ENCODE results near the gene MGAT1.
"Not testable (repeated sequence)": the region's sequence is repeated elsewhere in the genome, so short reads cannot be mapped to it uniquely, and the experiment has no call there.

The MGAT1 gene

GRCh38 chr5:180803181-180804128 is 849 bp upstream of the MGAT1 start:
- DNase-seq, result peak; percentile 41 to 97 (median 76)

- no peak for DNase-seq
These were observed 846 bp downstream of the MGAT1 start for GRCh38 chr5:180801596-180802324.

DNA sequence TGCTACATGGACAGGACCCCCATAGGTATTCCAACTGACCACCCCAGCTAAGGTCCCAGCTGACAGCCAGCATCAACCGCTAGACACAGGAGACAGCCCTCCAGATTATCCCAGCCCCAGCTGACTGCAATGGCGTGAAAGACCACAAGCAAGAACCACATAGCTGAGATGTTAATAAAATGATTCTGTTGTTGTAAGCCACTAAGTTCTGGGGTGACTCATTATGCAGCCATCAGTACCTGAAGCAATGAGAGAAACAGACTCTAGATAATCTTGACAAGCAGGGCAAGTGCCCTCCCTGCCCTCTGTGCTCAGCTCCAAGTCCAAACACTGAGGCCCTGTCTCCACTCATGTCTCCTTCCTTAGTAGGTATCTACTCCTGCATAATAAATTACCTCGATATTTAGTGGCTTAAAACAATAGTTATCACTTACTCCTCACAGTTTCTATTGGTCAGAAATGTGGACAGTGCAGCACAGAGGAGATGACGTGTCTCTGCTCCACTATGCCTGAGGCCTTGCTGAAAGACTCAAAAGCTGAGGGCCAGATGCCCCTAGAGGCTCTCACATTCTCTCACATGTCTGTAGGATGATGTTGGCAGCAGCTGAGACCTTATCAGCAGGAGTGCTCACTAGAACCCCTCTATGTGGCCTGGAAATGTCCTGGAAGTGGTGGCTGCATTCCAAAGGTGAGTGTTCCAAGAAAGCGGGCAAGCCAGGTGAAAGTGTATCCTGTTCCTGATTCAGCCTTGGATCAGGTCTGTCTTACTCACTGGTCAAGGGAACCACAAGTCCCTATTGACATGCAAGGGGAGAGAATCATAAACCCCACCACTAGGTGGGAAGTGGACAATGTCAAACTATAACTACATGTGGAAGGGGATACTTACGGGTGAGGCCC is 2.5 kb downstream of the MGAT1 start:
- DNase-seq, result peak in 1 of 5 experiments; percentile 58

GRCh38 chr5:180799194-180799593 is 3.4 kb downstream of the MGAT1 start:
- no peak for DNase-seq

DNA sequence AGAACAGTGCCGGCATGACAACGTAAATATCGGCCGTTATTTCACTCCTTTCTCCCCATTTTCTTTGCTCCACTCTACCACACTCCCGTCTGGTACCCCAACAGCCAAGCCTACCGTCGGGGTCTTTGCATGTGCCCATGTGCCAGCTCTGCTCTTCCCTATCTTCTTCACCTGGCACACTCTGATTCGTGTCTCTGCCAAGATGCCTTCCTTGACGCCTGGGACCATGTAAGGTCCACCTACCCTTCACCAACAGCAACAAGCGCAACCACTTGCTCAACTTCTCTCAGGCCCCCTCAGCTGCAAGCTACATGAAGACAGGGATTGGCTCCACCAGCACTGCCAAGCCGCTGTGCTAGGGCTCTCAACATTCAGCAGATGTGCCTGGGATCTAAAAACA is 4.4 kb downstream of the MGAT1 start:
- DNase-seq, result no peak

DNA sequence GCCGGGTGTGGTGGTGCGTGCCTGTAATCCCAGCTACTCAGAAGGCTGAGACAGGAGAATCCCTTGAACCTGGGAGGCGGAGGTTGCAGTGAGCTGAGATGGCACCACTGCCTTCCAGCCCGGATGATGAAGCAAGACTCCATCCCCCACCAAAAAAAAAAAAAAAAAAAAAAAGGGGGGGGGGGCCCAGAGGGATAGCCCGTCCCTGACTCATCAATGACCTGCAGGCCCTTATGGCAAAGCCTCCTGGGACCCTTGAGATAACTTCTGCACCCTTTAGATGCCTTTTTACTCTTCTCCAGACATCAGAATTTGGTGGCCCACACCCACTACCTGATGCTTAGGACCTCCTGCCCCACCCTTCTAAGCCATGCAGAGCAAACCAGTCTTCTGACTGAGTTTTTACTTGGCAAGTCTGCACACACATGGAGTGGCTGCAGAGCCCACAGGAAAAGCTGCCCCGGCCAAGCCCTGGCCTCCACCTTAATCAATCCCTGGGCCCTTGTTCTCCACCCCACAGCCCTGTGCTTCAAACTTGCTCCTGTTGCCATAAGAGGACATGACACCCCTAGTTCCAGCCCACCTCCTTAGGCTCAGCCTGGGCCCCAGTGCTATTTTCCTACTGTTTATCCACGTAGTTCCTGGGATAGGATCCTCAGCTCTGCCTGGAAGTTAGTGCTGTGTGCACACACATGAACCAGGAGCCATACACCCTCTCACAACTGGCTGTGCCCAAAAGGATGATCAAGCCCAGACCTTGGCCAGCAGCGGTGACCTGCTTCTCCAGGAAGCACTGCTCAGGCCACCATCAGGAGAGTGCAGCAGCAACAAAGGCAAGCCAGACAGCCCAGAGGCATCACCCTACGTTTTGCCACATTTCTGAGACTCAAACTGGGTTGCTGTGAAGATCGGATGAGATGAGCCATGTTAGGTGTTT is 5.1 kb downstream of the MGAT1 start:
- DNase-seq, result no peak

- no peak for DNase-seq
These were observed 6.8 kb downstream of the MGAT1 start for GRCh38 chr5:180795771-180796313.

- DNase-seq, result no peak
These were observed 9.7 kb downstream of the MGAT1 start for GRCh38 chr5:180792965-180793287.

DNA sequence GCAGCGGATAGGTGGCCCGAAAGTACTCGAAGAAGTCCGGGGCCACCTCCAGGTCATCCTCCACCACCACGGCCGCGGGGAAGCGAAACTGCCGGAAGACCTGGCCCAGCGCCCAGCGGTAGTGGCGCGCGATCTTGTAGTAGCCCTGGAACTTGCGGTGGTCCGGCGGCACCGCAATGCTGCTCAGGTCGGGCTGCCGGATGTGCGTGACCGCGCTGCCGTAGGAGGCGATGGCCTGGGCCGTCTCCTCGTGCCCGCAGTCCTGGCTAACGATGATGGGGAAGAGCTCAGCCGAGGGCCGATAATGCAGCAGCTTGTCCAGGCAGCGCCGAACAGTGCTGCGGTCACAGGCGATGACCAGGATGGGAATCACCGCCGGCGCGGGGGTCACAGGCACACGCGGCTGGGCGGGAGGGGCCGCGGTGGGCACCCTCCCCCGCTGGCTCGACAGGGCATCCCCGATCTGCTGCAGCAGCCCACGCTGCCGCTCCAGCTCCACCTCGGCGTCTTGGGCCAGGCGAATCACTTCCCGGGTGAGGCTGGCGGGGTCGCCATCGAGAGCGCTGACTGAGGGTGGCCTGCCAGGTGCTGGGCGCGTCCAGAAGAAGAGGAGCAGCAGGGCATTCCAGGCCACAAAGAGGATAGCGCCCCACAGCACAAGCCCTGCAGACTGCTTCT is 10.2 kb downstream of the MGAT1 start:
- DNase-seq, result no peak

GRCh38 chr5:180791611-180792213 is 10.9 kb downstream of the MGAT1 start:
- no peak for DNase-seq

DNA sequence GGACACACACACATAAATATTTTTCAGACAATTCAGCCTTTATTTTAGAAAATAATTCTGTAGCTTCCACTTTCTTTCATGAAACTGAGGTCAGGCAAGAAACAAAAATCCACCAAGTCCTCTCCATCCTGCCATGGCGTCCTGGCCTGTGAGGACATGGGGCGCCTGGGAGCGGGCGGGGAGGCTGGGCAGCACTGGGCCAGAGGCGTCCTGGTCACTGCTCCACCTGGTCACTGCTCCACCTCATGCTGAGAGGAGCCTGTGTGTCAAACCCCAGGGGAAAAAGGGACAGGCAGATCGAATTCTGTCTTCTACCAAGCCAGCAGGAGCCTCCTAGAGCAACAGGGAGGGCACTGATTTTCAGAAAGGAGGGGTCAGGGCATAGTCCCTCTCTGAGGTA is 12.1 kb downstream of the MGAT1 start:
- no peak for DNase-seq

DNA sequence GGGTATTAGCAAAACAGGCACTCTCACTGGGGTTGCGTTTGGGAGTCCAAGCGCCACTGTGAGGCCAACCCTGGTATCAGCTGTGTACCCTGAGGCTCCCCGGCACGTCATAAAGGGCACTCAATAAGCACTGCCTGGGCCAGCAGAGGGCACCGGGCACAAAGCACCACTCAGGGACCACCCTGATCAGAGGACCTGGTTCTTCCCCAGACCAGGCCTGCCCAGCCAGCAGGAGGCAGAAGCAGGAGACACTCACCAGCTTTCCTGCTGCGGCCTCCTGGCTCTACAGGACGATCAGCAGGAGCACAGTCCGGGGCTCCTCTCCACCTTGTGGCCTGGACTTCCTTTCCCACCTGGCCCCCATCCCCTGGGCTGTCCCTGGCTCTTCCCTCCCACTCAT is 12.6 kb downstream of the MGAT1 start:
- no peak for DNase-seq

- not testable (repeated sequence) for DNase-seq
These were observed 13.8 kb downstream of the MGAT1 start for GRCh38 chr5:180788651-180789410.

GRCh38 chr5:180787711-180788431 is 14.7 kb downstream of the MGAT1 start:
- DNase-seq, result no peak

- DNase-seq, result no peak
These were observed 15.8 kb downstream of the MGAT1 start for GRCh38 chr5:180786531-180787398.

GRCh38 chr5:180785794-180786221 is 16.8 kb downstream of the MGAT1 start:
- no peak for DNase-seq

DNA sequence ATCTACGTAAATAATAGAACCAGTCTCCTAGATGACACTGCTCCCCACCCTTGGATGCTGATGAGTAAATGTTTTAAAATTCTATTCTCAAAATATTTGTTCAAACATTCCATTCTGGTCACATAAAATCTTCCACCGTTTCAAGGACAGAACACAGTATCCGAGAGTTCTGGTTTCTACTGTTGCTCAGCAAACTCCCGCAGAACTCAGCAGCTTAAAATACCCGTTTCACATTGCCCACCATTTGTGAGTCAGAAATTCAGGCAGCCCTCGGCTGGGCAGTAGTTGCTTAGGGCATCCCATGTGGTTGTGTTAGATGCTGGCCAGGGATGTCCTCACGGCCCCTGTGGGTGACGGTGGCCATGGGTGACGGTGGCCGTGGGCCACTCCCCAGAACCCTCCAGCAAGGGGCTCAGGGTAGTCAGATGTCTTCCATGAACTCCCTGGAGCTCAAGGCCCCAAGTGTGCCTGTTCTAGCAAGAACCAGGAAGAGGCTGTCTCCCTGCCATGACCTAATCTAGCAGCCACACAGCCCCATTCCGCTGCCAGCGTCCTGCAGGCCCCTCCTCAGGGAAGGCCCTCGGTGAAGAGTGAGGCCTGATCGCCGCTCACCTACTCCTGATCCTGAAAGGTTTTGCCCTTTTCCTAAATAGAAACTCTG is 17.4 kb downstream of the MGAT1 start:
- DNase-seq, result no peak
